G401 (cell line): ENCODE results near the gene AGPS. TPM values are rescaled to one million over a fixed set of nuclear protein-coding genes. Genes with fewer than 3 reads are reported as not detected.
"Not testable (repeated sequence)": the region's sequence is repeated elsewhere in the genome, so short reads cannot be mapped to it uniquely, and the experiment has no call there.

Experiments
- DNase-seq: peaks from one replicate; pipeline ENCODE4 v3.0.0-alpha.2; 2015; ENCODE audit warnings: low spot score
- in situ Hi-C: cut with HindIII; loops from 2 replicates; pipeline ENCODE4 v1.10.0; 2016; ENCODE audit warnings: low sequenced_read_pairs, mixed read lengths
- total RNA-seq: library from RNA; depleted of rRNA; stranded (reverse); fragments of >200 nt; shearing (Covaris generic); gene quantifications from 2 replicates; pipeline ENCODE4 v1.2.3, GENCODE V29; 2014; rRNA removed

The AGPS gene
- total RNA-seq: 115 and 139 TPM in 2 replicates

DNA sequence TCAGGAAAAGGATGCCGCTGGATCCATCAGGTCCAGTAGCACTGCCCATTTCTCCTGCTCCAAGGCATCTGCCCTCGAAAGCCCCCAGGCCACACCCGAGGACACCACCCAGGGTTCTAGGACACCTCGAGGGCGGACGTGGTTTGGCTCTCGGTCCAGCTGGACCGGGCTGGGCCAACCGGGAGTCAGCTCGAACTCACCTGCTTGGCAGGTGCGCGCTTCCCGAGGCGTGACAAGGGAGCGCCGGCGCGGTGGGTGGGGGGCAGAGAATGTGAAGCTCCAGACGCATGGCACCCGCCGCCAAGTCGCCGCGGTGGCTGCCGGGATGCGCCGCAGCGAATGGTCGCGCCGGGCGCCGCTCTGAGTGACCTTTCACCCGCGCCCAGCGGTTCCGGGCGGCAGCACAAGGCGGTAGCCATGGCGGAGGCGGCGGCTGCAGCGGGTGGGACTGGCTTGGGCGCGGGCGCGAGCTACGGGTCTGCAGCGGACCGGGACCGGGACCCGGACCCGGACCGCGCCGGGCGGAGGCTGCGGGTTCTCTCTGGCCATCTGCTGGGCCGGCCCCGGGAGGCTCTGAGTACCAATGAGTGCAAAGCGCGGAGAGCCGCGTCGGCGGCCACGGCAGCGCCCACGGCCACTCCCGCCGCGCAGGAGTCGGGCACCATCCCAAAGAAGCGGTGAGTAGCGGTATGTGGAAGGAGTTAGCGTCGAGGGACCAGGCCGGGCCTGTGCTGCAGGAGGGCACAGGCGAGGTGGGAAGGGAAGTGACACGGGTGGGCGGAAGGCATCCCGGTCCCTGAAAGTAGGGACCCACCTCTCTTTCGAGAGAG is at the start of gene AGPS:
TSS of gene AGPS (plus strand) at position 401 of the 830 bp plus-strand sequence. CDS start at position 418, 17 bp downstream.
- in situ Hi-C loops: no loop called here
- peak; percentile 70 for DNase-seq

DNA sequence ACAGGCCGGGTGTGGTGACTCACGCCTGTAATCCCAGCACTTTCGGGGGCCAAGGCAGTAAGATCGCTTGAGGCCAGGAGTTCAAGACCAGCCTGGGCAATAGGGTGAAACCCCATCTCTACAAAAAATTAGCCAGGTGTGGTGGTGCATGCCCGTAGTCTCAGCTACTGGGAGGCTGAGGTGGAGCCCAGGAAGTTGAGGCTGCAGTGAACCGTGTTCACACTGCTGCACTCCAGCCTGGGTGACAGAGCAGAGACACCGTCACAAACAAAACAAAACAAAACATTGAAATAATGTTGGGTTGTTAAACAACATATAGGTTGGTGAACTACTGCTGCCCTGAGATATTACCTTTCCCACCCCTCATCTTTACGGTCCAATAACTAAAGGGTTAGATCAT is 48.8 kb upstream of the AGPS start:
- DNase-seq: no peak
- in situ Hi-C loops: no loop called here

DNA sequence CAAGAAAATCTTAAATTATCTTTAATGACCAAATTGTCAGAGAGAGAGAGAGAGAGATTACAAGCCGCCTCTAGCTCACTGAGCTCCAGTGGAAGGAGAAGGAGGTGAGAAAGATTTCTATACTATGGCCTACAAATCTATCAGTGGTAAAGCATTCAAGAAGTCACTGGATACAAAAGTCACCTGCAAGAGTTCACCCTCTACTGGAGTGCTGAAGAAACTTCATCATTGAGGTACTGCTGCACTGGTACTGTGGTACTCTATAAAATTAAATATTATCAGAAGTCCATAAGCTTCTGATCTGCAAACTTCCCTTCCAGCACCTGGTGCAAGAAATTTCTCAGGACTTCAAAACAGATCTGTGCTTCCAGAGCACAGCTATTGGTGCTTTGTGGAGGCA is 48.3 kb upstream of the AGPS start:
- in situ Hi-C loops: no loop called here
- no peak for DNase-seq

DNA sequence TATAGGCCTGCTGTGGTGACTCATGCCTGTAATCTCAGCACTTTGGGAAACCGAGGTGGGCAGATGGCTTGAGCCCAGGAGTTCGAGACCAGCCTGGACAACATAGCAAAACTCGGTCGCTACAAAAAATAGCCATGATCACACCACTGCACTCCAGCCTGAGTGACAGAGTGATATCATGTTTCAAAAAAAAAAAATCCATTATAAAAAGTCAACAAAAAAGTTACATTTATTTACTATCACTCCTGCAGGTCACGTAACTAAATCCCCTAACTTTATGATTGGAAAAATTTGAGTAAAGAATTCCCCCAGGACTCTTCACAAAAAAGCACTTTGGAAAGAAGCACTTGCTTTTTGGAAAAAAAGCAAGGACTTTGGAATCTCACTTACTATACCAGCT is 46.4 kb upstream of the AGPS start:
- no peak for DNase-seq
- in situ Hi-C loops: no loop called here

DNA sequence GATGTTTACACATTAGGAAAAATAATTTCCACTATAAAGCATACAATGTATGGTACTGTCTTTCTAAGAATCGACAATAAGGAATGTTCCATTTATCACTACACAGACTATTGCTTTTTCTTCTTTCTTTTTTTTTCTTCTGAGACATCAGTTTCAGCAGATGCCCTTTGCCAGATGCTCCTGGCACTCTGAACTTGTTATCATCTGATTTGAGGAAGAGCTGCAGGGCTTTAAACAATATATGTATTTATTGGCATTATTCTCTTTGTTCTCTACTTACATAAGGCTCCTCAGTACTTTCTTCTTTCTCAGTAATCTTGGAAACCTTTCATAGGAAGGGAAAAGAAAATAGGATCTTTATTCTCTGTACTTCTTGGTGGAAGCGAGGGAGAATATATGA is 45.0 kb upstream of the AGPS start:
- no peak for DNase-seq
- in situ Hi-C loops: no loop called here

DNA sequence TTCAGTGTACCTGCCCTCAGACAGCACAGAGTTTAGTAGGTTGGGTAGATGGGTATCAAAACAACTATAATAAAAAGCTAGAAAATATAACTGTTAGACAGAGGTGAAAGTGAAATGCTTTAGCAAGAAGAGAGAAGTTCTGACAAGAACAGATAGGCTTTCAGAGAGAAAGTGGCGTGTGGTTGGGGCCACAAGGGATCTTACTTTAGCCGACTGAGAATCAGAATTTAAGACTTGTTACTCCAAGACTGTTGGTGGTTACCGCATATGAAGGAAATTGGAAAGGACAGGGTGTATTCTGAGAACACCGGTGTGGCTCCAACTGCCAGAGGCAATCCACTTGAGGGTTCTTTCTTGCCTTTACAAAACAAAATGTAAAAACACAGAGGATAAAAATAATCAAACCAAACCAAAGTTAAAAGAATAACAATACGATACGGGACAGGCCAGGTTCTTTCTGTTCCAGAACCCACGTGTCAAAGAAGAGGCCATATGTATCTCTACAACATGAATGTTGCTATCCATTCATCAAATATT is 44.4 kb upstream of the AGPS start:
- DNase-seq: no peak
- in situ Hi-C loops: no loop called here

DNA sequence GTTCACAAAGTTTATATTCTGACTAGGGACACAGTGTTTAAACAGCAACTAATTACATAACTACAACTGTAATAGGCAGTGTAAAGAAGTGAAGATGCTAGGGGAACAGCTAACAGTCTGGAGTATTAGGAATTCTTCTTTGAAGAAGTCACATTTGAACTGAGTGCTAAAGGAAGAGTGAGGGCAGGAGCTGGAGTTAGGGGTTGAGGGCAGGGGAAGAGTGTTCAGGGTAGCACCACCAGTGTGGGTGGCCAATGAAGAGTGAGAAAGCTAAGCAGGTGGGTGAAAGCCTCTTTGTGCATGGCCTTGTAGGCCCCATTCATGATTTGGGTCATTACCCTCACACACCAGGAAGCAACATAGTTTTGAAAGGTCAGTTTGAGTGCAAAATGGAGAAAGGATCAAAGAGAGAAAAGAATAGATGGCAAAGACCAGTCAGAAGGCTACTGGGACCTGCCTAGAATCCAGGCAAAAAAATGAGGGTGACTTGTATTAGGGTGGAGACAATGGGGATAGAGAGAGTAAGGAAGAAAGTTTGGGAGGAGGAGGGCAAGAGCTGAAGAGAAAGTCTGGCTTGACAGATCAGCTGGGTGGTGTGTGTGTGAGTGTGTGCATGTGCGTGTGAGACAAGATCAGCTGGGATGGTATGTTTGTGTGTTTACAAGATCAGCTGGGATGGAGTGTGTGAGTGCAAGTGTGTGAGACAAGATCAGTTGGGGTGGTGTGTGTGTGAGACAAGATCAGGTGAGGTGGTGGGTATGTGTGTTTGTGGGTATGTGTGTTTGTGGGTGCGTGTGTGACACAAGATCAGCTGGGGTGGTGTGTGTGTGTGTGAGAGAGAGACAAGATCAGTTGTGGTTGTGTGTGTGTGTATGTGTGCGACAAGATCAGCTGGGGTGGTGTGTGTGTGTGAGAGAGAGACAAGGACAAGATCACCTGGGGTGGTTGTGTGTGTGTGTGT is 43.6 kb upstream of the AGPS start:
- in situ Hi-C loops: no loop called here
- DNase-seq: no peak

DNA sequence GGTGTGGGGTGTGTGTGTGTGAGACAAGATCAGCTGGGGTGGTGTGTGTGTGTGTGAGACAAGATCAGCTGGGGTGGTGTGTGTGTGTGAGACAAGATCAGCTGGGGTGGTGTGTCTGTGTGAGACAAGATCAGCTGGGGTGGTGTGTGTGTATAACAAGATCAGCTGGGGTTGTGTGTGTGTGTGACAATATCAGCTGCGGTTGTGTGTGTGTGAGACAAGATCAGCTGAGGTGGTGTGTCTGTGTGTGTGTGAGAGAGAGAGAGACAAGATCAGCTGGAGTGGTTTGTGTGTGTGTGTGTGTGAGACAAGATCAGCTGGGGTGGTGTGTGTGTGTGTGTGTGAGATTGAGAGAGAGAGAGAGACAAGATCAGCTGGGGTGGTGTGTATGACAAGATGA is 41.9 kb upstream of the AGPS start:
- in situ Hi-C loops, DNase-seq: not testable (repeated sequence)

DNA sequence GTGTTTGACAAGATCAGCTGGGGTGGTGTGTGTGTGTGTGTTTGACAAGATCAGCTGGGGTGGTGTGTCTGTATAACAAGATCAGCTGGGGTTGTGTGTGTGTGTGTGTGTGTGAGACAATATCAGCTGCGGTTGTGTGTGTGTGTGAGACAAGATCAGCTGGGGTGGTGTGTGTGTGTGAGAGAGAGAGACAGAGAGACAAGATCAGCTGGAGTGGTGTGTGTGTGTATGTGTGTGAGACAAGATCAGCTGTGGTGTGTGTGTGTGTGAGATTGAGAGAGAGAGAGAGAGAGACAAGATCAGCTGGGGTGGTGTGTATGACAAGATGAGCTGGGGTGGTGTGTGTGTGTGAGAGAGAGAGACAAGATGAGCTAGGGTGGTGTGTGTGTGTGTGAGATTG is 41.5 kb upstream of the AGPS start:
- in situ Hi-C loops, DNase-seq: not testable (repeated sequence)

DNA sequence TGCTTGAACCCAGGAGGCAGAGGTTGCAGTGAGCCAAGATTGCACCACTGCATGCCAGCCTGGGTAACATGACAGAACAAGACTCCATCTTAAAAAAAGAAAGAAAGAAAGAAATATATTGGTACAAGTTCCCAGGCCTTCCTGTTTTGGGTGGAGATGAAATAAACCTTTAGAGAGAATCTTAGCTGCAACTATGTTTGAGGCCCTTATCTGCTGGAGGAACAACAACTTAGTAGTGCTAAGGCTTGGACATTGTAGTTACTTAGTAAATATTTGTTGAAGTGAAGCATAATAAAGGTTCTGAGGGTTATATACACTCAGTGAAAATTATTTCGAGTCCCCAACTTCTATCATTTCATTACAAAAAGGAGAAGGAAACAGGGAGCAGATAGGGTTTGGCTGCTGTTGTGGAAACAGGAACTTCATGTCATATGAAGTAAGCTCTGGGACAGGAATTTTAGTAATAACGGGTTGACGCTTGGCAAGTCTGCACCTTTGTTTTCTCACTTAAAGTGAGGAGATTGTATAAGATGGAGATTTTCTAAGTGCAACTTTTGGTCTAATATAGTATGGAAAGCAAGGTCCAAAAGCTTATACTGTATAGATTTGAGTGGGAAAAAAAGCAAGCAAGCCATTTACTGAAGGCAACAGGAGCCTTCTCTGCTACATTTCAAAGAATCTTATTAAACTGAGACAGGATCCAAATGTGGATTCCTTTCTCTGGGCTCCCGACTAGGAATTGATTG is 40.0 kb upstream of the AGPS start:
- in situ Hi-C loops: no loop called here
- no peak for DNase-seq

DNA sequence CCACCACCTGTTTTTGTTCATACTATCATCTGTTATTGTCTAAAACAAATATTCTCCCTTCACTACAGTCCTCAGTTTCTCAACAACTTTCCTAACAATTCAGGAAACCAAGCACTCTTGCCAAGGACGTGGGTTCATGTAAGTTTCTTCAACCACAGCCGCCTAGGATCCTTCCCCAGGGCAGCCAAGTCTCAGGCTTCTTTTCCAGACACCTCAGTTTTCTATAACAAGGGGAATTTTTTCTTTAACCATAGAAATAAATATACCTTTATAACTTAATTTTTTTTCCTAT is 39.4 kb upstream of the AGPS start:
- DNase-seq: no peak
- in situ Hi-C loops: no loop called here

DNA sequence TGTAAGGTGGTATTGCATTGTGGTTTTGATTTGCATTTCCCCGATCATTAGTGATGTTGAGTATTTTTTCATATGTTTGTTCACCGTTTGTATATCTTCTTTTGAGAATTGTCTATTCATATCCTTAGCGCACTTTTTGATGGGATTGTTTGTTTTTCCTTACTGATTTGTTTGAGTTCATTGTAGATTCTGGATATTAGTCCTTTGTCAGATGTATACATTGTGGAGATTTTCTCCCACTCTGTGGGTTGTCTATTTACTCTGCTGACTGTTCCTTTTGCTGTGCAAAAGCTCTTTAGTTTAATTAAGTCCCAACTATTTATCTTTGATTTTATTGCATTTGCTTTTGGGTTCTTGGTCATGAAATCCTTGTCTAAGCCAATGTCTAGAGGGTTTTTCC is 38.0 kb upstream of the AGPS start:
- DNase-seq, in situ Hi-C loops: not testable (repeated sequence)

DNA sequence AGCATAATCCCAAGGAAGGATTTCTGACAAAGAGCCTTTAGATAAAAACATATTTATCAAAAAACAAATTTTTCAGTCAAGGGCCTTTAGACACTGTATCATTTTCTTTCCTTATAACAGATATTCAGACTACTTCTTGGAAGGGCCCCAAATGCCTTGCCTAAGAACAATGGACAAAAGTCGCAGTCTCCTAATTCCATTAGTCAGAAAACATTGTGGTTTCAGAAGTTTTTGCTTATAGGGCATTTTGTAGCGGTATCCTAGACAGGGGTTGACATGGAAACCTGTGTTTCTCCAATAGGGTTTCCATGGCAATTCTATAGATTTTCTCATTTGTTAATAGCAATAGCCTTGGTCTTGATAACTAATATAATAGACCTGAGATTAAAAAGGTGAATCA is 36.7 kb upstream of the AGPS start:
- no peak for DNase-seq
- in situ Hi-C loops: no loop called here

DNA sequence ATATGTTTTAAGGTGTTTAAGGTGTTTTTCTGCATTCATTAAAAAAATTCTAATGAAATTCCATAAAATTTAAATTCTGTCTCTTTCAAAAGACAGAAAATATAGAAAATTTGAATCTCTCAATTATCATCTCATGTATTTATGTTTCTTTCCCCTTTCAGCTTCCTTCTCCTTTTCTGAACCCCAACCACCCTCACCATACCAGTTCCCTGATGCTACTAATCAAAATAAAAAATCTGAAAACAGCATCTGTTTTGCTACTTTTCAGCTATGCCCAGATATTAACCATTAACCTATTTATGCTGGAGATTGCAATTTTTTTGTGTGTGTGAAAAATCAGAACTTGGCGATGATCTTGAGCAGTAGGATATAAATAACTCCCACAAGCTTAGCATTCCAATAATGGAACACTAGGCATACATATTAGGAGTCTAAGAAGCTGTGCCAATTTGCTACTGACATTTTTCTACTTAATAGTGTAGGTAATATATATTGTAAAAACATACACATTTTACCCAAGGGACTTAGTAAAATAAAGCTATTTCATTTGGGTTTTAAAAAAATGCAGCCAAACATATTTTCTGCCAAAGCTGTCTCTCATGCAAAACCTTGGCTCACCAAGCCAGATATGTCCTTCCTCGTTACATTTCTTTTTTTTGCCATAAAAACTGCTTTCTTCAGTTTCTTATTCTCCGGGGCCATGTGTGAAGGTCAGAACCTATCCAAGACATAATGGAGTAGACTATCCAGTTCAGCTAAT is 32.6 kb upstream of the AGPS start:
- in situ Hi-C loops: no loop called here
- DNase-seq: no peak

DNA sequence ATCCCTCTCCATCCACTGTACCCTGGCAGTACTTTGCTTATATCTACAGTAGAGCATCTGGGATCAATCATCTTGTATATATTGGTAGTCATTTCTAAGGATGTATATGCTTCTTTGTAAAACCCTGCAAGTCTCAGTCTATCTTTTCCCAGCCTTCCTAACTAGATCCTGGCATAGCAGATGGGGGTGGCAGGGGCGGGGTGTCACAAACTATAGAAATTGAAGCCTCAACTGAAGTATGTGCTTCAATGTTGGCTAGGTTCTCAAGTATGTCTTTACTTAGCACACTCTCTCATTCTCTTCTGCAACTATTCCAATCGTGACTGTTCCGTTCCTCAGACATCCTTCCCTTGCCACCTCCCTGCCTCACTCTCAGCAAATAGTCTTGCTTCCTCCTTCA is 30.1 kb upstream of the AGPS start:
- DNase-seq: no peak
- in situ Hi-C loops: no loop called here

DNA sequence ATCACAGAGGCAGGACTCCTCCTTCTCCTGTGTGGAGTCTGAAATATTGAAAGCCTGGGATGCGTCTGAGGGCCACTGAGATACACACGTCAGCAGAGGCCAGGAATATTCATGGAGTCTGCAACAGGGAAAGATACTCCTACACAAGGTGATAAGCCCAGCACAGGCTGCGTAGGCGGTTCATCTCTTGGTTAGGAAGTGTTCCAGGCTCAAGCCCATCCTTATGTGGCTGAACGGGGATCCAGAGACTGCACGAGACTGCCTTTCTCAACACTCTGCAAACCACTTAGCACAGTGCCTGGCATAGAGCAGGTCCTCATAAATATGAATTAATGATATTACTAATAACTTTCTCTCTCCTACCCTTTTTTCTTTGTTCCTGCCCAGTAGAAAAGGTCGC is 29.2 kb upstream of the AGPS start:
- in situ Hi-C loops: no loop called here
- no peak for DNase-seq

DNA sequence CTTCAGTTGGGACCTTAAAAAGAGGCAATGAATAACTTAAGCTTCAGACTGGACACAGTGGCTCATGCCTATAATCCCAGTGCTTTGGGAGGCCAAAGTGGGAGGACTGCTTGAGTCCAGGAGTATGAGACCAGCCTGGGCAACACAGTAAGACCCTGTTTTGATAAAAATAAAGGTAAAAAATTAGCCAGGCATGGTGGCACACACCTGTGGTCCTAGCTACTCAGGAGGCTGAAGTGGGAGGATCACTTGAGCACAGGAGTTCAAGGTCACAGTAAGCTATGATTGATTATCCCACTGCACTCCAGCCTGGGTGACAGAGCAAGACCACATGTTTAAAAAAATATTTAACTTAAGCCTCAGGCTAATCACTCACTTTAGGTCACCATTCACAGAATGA is 26.8 kb upstream of the AGPS start:
- in situ Hi-C loops, DNase-seq: not testable (repeated sequence)

DNA sequence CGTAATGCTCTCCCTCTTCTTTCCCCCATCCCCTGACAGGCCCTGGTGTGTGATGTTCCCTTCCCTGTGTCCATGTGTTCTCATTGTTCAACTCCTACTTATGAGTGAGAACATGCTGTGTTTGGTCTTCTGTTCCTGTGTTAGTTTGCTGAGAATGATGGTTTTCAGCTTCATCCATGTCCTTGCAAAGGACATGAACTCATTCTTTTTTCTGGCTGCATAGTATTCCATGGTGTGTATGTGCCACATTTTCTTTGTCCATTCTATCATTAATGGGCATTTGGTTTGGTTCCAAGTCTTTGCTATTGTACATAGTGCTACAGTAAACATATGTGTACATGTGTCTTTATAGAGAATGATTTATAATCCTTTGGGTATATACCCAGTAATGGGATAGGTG is 24.6 kb upstream of the AGPS start:
- in situ Hi-C loops, DNase-seq: not testable (repeated sequence)

DNA sequence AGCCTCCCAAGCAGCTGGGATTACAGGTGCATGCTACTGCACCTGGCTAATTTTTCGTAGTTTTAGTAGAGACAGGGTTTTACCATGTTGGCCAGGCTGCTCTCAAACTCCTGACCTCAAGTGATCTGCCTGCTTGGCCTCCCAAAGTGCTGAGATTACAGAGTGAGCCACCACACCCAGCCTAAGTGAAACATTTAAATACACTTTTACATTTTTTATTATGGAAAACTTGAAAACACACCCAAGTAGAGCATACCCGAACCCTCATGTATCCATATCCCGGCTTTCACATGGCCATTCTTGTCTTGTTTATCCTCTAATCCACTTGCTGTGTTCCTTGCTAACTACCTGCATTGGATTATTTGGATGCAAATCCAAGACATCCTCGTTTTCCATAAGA is 13.2 kb upstream of the AGPS start:
- in situ Hi-C loops: no loop called here

More for the DNA sequence above, 13.2 kb upstream of the AGPS start:
- DNase-seq: no peak
